HepG2 (cell line): ENCODE measurements around the gene SERTAD3. TPM values are rescaled to one million over a fixed set of nuclear protein-coding genes. Genes with fewer than 3 reads are reported as not detected.

Source experiments
- ATF1 ChIP-seq: IDR thresholded peaks from 2 replicates; pipeline ENCODE4 v1.6.1; 2016; ENCODE audit warnings: mild to moderate bottlenecking, control low read depth
- CREB1 ChIP-seq, 2 experiments: fragments of 450-650 bp in 1 of 2; IDR thresholded peaks; 2 replicates each; pipeline ENCODE4 v1.6.1; 2016 to 2017; ENCODE audit warnings: control low read depth in 1 of 2, mild to moderate bottlenecking in 1 of 2, missing compliant biosample characterization in 1 of 2, missing genetic modification characterization in 1 of 2
- CREM ChIP-seq, 2 experiments: sonication (generic) in 1 of 2; formaldehyde crosslinking in 1 of 2; IDR thresholded peaks; 2 replicates each; pipeline versions ENCODE4 v1.4.0 to v1.6.1; 2016 to 2020; ENCODE audit warnings: antibody characterized with exemption in 1 of 2, mild to moderate bottlenecking in 1 of 2, missing genetic modification reagents in 1 of 2
- DPF2 ChIP-seq: sonication (generic); formaldehyde crosslinking; IDR thresholded peaks from 2 replicates; pipeline ENCODE4 v1.4.0; 2020; ENCODE audit warnings: mild to moderate bottlenecking, low read depth, missing genetic modification reagents, borderline replicate concordance
- ELF4 ChIP-seq: sonication (generic); formaldehyde crosslinking; IDR thresholded peaks from 2 replicates; pipeline ENCODE4 v1.5.0; 2020; ENCODE audit warnings: missing genetic modification reagents, mild to moderate bottlenecking, moderate library complexity, borderline replicate concordance
- IRF2 ChIP-seq: IDR thresholded peaks from 2 replicates; pipeline ENCODE4 v1.6.1; 2018; ENCODE audit warnings: missing genetic modification reagents, missing compliant biosample characterization
- KAT8 ChIP-seq: IDR thresholded peaks from 2 replicates; pipeline ENCODE4 v1.6.1; 2016; ENCODE audit warnings: missing genetic modification reagents, missing compliant biosample characterization
- KLF16 ChIP-seq, 2 experiments: sonication (generic) in 1 of 2; formaldehyde crosslinking in 1 of 2; IDR thresholded peaks; 2 replicates each; pipeline versions ENCODE4 v1.6.1 to v1.8.0; 2016 to 2023; ENCODE audit warnings: missing genetic modification reagents in 2 of 2, missing compliant biosample characterization in 1 of 2
- U2AF1 ChIP-seq: fragments of 200-400 bp; formaldehyde crosslinking; optimal IDR thresholded peaks from 2 replicates; pipeline ENCODE3; 2017; ENCODE audit warnings: mild to moderate bottlenecking, low read depth, low read length
- ZBTB8A ChIP-seq: sonication (generic); formaldehyde crosslinking; IDR thresholded peaks from 2 replicates; pipeline ENCODE4 v1.4.0; 2020; ENCODE audit warnings: mild to moderate bottlenecking, low read depth, missing genetic modification reagents, borderline replicate concordance
- ZNF367 ChIP-seq: sonication (generic); formaldehyde crosslinking; IDR thresholded peaks from 2 replicates; pipeline ENCODE4 v1.4.0; 2020; ENCODE audit warnings: missing genetic modification reagents, borderline replicate concordance
- ZNF558 ChIP-seq: sonication (generic); formaldehyde crosslinking; IDR thresholded peaks from 2 replicates; pipeline ENCODE4 v1.9.0; 2022; ENCODE audit warnings: mild to moderate bottlenecking, missing genetic modification reagents, borderline replicate concordance
- ZNF780A ChIP-seq: sonication (generic); formaldehyde crosslinking; IDR thresholded peaks from 2 replicates; pipeline ENCODE4 v1.8.0; 2022; ENCODE audit warnings: mild to moderate bottlenecking, missing genetic modification reagents, moderate library complexity
- polyA plus RNA-seq, 8 experiments: library from polyadenylated mRNA; depleted of rRNA in 3 of 8; stranded (reverse) in 7 of 8; unstranded in 1 of 8; fragments of >200 nt; fragmentation: Illumina TruSeq in 4 of 8; extraction: Trizol in 4 of 8; gene quantifications; 2 replicates each; pipeline versions ENCODE4 v1.2.1 to v1.2.3, GENCODE V29; 2011 to 2016; ENCODE audit warnings: low read depth in 4 of 8, missing spikeins in 1 of 8, mixed read lengths in 1 of 8; ENCODE audit not compliant: insufficient read depth in 1 of 8
- total RNA-seq, 5 experiments: library from RNA; depleted of rRNA; stranded (reverse); fragments of >200 nt; fragmentation: Illumina TruSeq; extraction: Trizol; gene quantifications; 2 replicates each; pipeline ENCODE4 v1.2.3, GENCODE V29; 2016; ENCODE audit warnings: low read depth in 1 of 5
- TF ChIP-seq, protein P1 (sequence below): sonication (generic); formaldehyde crosslinking; IDR thresholded peaks from 2 replicates; pipeline ENCODE4 v1.4.0; 2020; ENCODE audit warnings: mild to moderate bottlenecking, missing genetic modification reagents, borderline replicate concordance
- TF ChIP-seq, protein P2 (sequence below): sonication (generic); formaldehyde crosslinking; IDR thresholded peaks from 2 replicates; pipeline ENCODE4 v1.9.0; 2022; ENCODE audit warnings: missing genetic modification reagents, mild to moderate bottlenecking, borderline replicate concordance
- TF ChIP-seq, protein P3 (sequence below): sonication (generic); formaldehyde crosslinking; IDR thresholded peaks from 2 replicates; pipeline ENCODE4 v1.8.1; 2023; ENCODE audit warnings: mild to moderate bottlenecking, missing genetic modification reagents
- TF ChIP-seq, protein P4 (sequence below): sonication (generic); formaldehyde crosslinking; IDR thresholded peaks from 2 replicates; pipeline ENCODE4 v1.8.0; 2023; ENCODE audit warnings: mild to moderate bottlenecking, missing genetic modification reagents
- TF ChIP-seq, protein P5 (sequence below): IDR thresholded peaks from 2 replicates; pipeline ENCODE4 v1.6.1; 2016; ENCODE audit warnings: mild to moderate bottlenecking

Gene SERTAD3
- total and polyA plus RNA-seq, 2 of the 13 experiments (the other 11 are each of a cell fraction or from before 2014, with no cell fraction given), result 9.6 to 16.9 TPM

DNA sequence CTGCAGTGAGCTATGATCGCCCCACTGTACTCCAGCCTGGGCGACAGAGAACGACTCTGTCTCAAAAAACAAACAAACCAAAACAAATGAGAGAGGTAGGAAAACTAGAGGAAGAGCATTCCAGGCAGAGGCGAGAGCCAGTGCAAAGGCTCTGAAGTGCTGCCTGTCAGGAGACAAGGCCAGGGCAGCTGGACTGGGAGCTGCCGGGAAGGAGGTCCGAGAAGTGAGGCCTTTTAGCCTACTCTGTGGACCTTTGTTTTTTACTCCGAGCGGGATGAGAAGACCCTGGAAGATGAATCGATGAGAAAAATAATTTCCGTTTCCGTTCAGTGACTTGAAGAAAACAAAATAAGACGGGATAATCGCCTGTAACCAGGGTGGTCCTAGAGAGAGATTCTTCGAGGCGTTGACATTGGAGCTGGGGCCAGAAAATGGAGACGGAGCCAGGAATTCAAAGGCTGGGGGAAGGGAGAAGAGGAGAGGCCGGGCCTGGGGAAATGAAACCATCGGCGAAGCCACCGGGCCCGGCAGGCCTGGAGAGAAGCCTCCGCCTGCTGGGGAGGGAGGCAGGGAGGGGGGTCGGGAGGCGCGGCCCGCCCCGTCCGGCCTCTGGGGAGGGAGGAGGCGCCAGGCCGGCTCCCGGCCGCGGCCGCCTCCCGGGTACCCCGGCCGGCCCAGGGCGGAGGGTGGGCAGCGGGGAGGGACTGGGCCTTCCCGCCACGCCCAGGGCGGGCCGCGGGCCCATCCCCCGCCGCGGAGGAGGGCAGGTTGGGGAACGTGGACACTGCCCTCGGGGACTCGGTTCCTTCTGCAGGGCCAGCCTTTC, 10.5 kb downstream of the SERTAD3 start (continued):
- TF ChIP-seq, protein P1, sequence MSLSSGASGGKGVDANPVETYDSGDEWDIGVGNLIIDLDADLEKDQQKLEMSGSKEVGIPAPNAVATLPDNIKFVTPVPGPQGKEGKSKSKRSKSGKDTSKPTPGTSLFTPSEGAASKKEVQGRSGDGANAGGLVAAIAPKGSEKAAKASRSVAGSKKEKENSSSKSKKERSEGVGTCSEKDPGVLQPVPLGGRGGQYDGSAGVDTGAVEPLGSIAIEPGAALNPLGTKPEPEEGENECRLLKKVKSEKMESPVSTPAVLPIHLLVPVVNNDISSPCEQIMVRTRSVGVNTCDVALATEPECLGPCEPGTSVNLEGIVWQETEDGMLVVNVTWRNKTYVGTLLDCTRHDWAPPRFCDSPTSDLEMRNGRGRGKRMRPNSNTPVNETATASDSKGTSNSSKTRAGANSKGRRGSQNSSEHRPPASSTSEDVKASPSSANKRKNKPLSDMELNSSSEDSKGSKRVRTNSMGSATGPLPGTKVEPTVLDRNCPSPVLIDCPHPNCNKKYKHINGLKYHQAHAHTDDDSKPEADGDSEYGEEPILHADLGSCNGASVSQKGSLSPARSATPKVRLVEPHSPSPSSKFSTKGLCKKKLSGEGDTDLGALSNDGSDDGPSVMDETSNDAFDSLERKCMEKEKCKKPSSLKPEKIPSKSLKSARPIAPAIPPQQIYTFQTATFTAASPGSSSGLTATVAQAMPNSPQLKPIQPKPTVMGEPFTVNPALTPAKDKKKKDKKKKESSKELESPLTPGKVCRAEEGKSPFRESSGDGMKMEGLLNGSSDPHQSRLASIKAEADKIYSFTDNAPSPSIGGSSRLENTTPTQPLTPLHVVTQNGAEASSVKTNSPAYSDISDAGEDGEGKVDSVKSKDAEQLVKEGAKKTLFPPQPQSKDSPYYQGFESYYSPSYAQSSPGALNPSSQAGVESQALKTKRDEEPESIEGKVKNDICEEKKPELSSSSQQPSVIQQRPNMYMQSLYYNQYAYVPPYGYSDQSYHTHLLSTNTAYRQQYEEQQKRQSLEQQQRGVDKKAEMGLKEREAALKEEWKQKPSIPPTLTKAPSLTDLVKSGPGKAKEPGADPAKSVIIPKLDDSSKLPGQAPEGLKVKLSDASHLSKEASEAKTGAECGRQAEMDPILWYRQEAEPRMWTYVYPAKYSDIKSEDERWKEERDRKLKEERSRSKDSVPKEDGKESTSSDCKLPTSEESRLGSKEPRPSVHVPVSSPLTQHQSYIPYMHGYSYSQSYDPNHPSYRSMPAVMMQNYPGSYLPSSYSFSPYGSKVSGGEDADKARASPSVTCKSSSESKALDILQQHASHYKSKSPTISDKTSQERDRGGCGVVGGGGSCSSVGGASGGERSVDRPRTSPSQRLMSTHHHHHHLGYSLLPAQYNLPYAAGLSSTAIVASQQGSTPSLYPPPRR (CRISPR knock-in tag), result no peak
- TF ChIP-seq, protein P2, sequence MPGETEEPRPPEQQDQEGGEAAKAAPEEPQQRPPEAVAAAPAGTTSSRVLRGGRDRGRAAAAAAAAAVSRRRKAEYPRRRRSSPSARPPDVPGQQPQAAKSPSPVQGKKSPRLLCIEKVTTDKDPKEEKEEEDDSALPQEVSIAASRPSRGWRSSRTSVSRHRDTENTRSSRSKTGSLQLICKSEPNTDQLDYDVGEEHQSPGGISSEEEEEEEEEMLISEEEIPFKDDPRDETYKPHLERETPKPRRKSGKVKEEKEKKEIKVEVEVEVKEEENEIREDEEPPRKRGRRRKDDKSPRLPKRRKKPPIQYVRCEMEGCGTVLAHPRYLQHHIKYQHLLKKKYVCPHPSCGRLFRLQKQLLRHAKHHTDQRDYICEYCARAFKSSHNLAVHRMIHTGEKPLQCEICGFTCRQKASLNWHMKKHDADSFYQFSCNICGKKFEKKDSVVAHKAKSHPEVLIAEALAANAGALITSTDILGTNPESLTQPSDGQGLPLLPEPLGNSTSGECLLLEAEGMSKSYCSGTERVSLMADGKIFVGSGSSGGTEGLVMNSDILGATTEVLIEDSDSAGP (CRISPR knock-in tag), result no peak
- TF ChIP-seq U2AF1 (no peak), IRF2 (peak; percentile 13; the same call in 1 of the 2 replicates), KAT8 (CRISPR knock-in tag) (no peak), ZNF558 (no peak), ZNF780A (no peak), ATF1 (CRISPR knock-in tag) (no peak), ELF4 (CRISPR knock-in tag) (no peak), ZBTB8A (no peak), CREB1 (IDR thresholded peaks at IDR 0.05) (no peak), CREB1 (CRISPR knock-in tag; IDR thresholded peaks at IDR 0.05) (no peak), CREM (IDR thresholded peaks at IDR 0.05) (no peak), CREM (CRISPR knock-in tag; IDR thresholded peaks at IDR 0.05) (no peak), ZNF367 (peak; percentile 4; the same call in 1 of the 2 replicates), KLF16 (CRISPR knock-in tag; IDR thresholded peaks at IDR 0.05) (no peak; a peak in 1 of 4 replicates), DPF2 (no peak)
- TF ChIP-seq, protein P3, sequence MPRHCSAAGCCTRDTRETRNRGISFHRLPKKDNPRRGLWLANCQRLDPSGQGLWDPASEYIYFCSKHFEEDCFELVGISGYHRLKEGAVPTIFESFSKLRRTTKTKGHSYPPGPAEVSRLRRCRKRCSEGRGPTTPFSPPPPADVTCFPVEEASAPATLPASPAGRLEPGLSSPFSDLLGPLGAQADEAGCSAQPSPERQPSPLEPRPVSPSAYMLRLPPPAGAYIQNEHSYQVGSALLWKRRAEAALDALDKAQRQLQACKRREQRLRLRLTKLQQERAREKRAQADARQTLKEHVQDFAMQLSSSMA (CRISPR knock-in tag), result peak; percentile 76
- TF ChIP-seq, protein P4, sequence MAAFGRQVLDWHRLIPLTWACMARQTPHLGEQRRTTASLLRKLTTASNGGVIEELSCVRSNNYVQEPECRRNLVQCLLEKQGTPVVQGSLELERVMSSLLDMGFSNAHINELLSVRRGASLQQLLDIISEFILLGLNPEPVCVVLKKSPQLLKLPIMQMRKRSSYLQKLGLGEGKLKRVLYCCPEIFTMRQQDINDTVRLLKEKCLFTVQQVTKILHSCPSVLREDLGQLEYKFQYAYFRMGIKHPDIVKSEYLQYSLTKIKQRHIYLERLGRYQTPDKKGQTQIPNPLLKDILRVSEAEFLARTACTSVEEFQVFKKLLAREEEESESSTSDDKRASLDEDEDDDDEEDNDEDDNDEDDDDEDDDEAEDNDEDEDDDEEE (CRISPR knock-in tag), result 0 out of 2 replicates have a peak, but pooled peaks have one; percentile 19
- TF ChIP-seq, protein P5, sequence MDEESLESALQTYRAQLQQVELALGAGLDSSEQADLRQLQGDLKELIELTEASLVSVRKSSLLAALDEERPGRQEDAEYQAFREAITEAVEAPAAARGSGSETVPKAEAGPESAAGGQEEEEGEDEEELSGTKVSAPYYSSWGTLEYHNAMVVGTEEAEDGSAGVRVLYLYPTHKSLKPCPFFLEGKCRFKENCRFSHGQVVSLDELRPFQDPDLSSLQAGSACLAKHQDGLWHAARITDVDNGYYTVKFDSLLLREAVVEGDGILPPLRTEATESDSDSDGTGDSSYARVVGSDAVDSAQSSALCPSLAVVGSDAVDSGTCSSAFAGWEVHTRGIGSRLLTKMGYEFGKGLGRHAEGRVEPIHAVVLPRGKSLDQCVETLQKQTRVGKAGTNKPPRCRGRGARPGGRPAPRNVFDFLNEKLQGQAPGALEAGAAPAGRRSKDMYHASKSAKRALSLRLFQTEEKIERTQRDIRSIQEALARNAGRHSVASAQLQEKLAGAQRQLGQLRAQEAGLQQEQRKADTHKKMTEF (CRISPR knock-in tag), result no peak; the same call in 1 of the 2 replicates
